GM12874 (cell line): ENCODE data around the gene CALR.

Source experiments
- TF ChIP-seq, protein P1 (sequence below): IDR thresholded peaks from 2 replicates; pipeline ENCODE4 v1.5.1; 2011; ENCODE audit warnings: low read depth, mild to moderate bottlenecking, control low read depth, low read length, moderate library complexity; ENCODE audit not compliant: insufficient read depth

Gene CALR

DNA sequence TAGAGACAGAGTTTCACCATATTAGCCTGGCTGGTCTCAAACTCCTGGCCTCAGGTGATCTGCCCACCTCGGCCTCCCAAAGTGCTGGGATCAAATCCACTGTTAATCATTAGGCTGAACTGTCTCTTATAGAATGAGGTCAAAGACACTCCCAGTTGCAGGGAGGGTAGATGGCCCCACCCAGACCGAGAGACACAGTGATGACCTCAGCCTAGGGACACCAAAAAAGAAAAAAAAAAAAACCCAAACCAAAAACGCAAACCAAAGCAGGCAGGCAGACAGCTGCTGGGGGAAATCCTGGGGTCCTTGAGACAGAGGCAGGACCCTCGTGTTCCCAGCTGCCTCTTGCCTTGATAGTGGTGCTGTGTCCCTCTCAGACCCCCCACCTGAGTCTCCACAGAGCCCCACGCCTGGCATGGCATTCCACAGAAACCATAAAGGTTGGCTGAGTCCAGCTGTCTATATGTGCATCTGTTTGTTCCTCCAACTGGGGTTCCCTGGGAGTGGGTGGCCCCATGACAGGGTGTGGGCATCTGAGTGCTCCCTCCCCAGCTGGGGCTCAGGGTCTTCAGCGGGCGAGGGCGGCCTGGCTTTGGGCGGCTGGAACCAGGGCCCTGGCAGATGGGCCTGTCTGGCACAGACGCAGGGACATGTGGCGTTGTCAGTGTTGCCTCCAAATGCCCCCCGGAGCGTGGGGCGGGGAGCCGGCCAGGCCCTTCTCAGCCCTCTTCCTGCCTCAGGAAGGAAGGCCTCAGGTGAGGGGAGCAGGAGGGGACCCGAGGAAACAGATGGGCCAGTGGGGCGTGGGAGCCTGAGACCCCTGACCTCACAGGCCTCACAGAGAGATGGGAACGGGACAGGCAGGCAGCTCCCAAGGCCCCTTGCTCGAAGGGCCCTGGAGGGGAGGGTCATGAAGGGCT is 36.2 kb downstream of the CALR start:
- TF ChIP-seq, protein P1, sequence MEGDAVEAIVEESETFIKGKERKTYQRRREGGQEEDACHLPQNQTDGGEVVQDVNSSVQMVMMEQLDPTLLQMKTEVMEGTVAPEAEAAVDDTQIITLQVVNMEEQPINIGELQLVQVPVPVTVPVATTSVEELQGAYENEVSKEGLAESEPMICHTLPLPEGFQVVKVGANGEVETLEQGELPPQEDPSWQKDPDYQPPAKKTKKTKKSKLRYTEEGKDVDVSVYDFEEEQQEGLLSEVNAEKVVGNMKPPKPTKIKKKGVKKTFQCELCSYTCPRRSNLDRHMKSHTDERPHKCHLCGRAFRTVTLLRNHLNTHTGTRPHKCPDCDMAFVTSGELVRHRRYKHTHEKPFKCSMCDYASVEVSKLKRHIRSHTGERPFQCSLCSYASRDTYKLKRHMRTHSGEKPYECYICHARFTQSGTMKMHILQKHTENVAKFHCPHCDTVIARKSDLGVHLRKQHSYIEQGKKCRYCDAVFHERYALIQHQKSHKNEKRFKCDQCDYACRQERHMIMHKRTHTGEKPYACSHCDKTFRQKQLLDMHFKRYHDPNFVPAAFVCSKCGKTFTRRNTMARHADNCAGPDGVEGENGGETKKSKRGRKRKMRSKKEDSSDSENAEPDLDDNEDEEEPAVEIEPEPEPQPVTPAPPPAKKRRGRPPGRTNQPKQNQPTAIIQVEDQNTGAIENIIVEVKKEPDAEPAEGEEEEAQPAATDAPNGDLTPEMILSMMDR = no peak

DNA sequence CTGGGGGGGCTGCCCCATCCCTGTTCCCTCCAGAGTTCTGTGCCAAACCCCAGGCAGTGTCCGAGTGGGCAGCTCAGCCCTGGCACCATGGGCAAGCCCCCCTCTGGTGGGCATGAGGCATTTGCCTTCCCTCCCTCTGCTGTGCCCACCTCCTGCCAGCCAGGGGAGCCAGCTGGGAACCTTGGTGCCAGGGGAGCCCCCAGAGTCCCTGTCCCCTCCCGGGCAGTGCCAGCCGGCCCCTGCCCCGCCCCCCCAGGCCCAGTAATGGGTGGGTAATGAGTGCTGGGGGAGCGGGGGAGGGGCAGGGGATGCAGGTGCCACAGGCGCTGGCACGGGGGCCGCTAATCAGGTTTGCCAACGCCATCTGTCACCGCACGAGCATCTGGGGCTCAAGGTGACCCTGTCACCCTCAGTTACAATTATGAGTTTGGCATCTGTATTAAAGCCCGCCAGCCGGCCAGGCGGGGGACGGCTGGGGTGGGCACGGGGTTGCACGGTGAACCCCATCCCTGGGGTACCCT is 36.9 kb downstream of the CALR start:
- TF ChIP-seq, protein P1 = no peak

DNA sequence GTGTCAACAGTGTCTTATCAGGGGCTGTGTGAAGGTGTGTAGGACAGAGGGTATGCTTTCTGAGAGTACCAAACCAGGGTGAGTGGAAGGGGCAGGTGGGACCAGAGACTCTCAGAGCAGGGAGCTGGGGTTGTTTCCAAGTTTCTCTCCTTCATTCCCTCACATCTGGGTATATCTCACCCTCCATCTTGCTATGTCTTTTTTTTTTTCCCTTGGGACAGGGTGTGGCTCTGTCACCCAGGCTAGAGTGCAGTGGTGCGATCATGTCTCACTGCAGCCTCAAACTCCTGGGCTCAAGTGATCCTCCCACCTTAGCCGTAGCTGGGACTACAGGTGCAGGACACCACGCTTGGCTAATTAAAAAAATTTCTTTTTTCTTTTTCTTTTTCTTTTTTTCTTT is 41.6 kb downstream of the CALR start:
- TF ChIP-seq, protein P1 = no peak

DNA sequence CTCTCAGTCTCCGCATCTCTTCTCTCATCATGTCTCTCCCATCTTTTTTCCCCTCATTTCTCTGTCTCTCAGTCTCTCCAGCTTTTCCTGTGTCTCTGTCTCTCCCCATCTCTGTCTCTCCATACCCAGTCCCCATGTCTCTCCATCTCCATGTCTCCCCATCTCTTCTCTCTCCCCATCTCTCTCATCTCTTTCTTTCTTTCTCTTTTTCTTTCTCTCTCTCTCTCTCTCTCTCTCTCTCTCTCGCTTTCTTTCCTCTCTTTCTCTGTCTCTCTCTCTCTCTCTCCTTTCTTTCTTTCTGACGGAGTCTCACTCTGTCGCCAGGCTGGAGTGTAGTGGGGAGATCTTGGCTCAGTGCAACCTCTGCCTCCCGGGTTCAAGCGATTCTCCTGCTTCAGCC is 44.2 kb downstream of the CALR start:
- TF ChIP-seq, protein P1 = no peak

DNA sequence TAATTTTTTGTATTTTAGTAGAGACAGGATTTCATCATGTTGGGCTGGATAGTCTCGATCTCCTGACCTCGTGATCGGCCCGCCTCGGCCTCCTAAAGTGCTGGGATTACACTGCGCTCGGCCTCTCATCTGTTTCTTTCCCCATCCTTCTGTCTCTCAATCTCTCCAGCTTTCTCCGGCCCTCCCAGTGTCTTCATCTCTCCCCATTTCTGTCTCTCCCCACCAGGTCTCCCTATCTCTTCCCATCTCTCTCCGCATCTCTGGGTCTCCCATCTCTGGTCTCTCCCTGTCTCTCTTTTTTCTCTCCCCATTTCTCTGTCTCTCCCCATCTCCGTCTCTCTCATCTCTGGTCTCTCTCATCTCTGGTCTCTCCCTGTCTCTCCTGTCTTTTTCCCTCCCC is 44.7 kb downstream of the CALR start:
- TF ChIP-seq, protein P1 = no peak

DNA sequence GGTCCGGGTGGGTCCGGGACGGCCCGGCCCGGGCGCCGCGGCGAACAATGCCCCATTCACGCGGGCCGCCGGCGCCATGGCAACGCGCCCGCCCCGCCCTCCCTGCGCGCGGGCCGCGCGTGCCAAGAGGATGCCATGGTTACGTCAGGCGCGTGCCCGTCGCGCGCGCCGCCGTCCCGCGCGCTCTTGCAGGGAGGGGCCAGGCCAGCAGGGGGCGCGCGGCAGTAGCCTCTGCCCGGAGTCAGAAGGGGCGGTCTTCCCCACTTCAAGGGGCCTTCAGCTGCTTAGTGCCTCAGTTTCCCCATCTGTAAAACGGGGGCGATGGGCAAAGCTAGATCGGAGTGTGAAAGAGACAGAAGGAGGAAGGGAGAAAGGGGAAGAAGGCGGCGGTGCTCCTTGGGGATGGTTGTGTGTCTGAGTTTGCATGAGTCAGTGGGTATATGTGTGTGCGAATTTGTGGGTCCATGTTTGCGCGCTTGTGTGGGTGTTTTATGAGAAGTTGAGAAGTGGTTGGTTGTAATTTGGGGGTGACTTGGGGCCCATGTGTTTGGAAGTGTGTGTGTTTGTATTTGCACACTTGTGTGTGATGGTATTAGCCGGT is 45.2 kb downstream of the CALR start:
- TF ChIP-seq, protein P1 = peak; percentile 92

DNA sequence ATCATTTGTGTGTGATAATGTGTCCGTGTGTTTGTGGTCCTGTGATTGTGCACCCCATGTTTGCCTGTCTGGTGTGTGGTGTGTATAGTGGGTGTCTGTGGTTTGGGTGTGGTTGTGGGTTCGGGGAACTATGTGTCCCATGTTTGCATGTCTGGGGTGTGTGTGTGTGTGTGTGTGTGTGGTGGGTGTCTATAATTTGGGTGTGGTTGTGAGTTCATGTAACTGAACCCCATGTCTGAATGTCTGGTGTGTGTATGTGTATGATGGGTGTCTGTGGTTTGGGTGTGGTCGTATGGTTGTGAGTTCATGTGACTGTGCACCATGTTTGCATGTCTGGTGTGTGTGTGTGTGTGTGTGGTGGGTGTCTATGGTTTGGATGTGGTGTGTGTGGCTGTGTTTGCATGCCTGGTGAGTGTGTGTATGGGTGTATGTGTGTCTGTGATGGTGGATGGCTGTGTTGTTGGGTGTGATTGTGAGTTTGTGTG is 45.8 kb downstream of the CALR start:
- TF ChIP-seq, protein P1 = no peak
